HG03575 (cell line): ENCODE results near the gene ADGRA3.

ENCODE experiments used
- ATAC-seq: cut with Tn5 transposase; IDR thresholded peaks from one replicate; pipeline ENCODE4 v1.9.1; 2021; ENCODE audit not compliant: unreplicated experiment, insufficient number of reproducible peaks, low FRiP score; ENCODE audit errors: extremely low read depth

The ADGRA3 gene

GRCh38 chr4:22515888-22516541 is at the start of gene ADGRA3:
TSS of gene ADGRA3 (minus strand) at chr4:22516066. CDS start at chr4:22515784, 282 bp downstream.
- ATAC-seq: no peak

GRCh38 chr4:22556495-22556894 is 40.6 kb upstream of the ADGRA3 start:
- ATAC-seq: no peak

GRCh38 chr4:22554670-22555069 is 38.8 kb upstream of the ADGRA3 start:
- no peak for ATAC-seq

- no peak for ATAC-seq
These were observed 37.7 kb upstream of the ADGRA3 start for GRCh38 chr4:22553560-22553959.

GRCh38 chr4:22552812-22553211 is 36.9 kb upstream of the ADGRA3 start:
- ATAC-seq: no peak

GRCh38 chr4:22551550-22551949 is 35.7 kb upstream of the ADGRA3 start:
- ATAC-seq: no peak

- no peak for ATAC-seq
These were observed 30.4 kb upstream of the ADGRA3 start for GRCh38 chr4:22546299-22546698.

GRCh38 chr4:22539251-22539650 is 23.4 kb upstream of the ADGRA3 start:
- ATAC-seq: no peak

GRCh38 chr4:22537864-22538263 is 22.0 kb upstream of the ADGRA3 start:
- no peak for ATAC-seq

GRCh38 chr4:22534374-22534773 is 18.5 kb upstream of the ADGRA3 start:
- ATAC-seq: no peak

- ATAC-seq: no peak
These were observed 17.0 kb upstream of the ADGRA3 start for GRCh38 chr4:22532896-22533295.

GRCh38 chr4:22532117-22532516 is 16.3 kb upstream of the ADGRA3 start:
- no peak for ATAC-seq

- ATAC-seq: no peak
These were observed 15.6 kb upstream of the ADGRA3 start for GRCh38 chr4:22531311-22532019.

GRCh38 chr4:22524895-22525294 is 9.0 kb upstream of the ADGRA3 start:
- ATAC-seq: no peak

GRCh38 chr4:22522706-22523501 is 7.0 kb upstream of the ADGRA3 start:
- ATAC-seq: no peak

GRCh38 chr4:22522206-22522605 is 6.3 kb upstream of the ADGRA3 start:
- no peak for ATAC-seq

- ATAC-seq: no peak
These were observed 5.4 kb upstream of the ADGRA3 start for GRCh38 chr4:22521240-22521639.

- no peak for ATAC-seq
These were observed 550 bp downstream of the ADGRA3 start for GRCh38 chr4:22515145-22515887.

- ATAC-seq: no peak
These were observed 1.4 kb downstream of the ADGRA3 start for GRCh38 chr4:22514481-22514880.
